Measurements from ENCODE around the gene DTX4.
"Not testable (repeated sequence)": the region's sequence is repeated elsewhere in the genome, so short reads cannot be mapped to it uniquely, and the experiment has no call there.

DTX4 gene

GRCh38 chr11:59171508-59172322, at the start of gene DTX4:
Gene DTX4, plus strand, starts transcription at chr11:59172132. Its CDS starts 464 bp downstream, at chr11:59172596.
- Histone ChIP-seq H3K36me3 (ENCODE audit: insufficient read depth) (no peaks in the 10 kb centered on the region), H3K4me2 (peak within 1 kb of the TSS; percentile 91), H4K20me1 (ENCODE audit: insufficient read depth) (no peaks in the 10 kb centered on the region), H2AFZ (ENCODE audit: low read depth) (peak within 1 kb of the TSS; percentile 95), H3K27ac (peak within 1 kb of the TSS; percentile 78), H3K9ac (peak within 1 kb of the TSS; percentile 91), H3K79me2 (ENCODE audit: insufficient read depth, low read depth) (no peaks in the 10 kb centered on the region), H3K4me3 (IDR thresholded peaks at IDR 0.05; ENCODE audit: insufficient read depth, low read depth, low read length) (no peak within 1 kb of the TSS), H3K27me3 (ENCODE audit: insufficient read depth, low read depth) (no peaks in the 10 kb centered on the region), H3K4me1 (ENCODE audit: low read depth, poor library complexity, severe bottlenecking) (peaks cover 11% of the 10 kb centered on the region)
- TF ChIP-seq CTCF (conservative IDR thresholded peaks at IDR 0.05; ENCODE audit: low read depth, low read length) = peak; percentile 89

- Histone ChIP-seq H2AFZ (ENCODE audit: low read depth) (peak overlapping the region; percentile 60; the same call in 1 of the 2 replicates), H3K27ac (no peak overlapping the region), H3K36me3 (ENCODE audit: insufficient read depth) (no peaks in the 10 kb centered on the region), H3K27me3 (ENCODE audit: insufficient read depth, low read depth) (no peaks in the 10 kb centered on the region), H3K9ac (no peak overlapping the region), H4K20me1 (ENCODE audit: insufficient read depth) (no peaks in the 10 kb centered on the region), H3K4me1 (ENCODE audit: low read depth, poor library complexity, severe bottlenecking) (peaks cover 9% of the 10 kb centered on the region), H3K79me2 (ENCODE audit: insufficient read depth, low read depth) (no peaks in the 10 kb centered on the region), H3K4me2 (peak overlapping the region; percentile 37; the same call in 1 of the 2 replicates), H3K4me3 (IDR thresholded peaks at IDR 0.05; ENCODE audit: insufficient read depth, low read depth, low read length) (no peak overlapping the region)
- TF ChIP-seq CTCF (conservative IDR thresholded peaks at IDR 0.05; ENCODE audit: low read depth, low read length) = peak; percentile 95
These were observed 36.1 kb upstream of the DTX4 start for GRCh38 chr11:59135648-59136461.

GRCh38 chr11:59136551-59136950, 35.4 kb upstream of the DTX4 start:
- not testable (repeated sequence) for H3K36me3 ChIP-seq (ENCODE audit: insufficient read depth); H3K27ac ChIP-seq; H4K20me1 ChIP-seq (ENCODE audit: insufficient read depth); H3K9ac ChIP-seq; H3K4me2 ChIP-seq; H3K79me2 ChIP-seq (ENCODE audit: insufficient read depth, low read depth); H3K4me3 ChIP-seq (IDR thresholded peaks at IDR 0.05; ENCODE audit: insufficient read depth, low read depth, low read length); H2AFZ ChIP-seq (ENCODE audit: low read depth); H3K27me3 ChIP-seq (ENCODE audit: insufficient read depth, low read depth)
- H3K4me1 ChIP-seq (ENCODE audit: low read depth, poor library complexity, severe bottlenecking) = peaks cover 15% of the 10 kb centered on the region

- H4K20me1 ChIP-seq (ENCODE audit: insufficient read depth) = no peaks in the 10 kb centered on the region
- H3K27ac ChIP-seq = no peak overlapping the region
- H3K79me2 ChIP-seq (ENCODE audit: insufficient read depth, low read depth) = 0 out of 2 replicates have a peak, but pooled peaks cover 5% of the 10 kb centered on the region
- no peak overlapping the region for H3K9ac ChIP-seq
- no peaks in the 10 kb centered on the region for H3K27me3 ChIP-seq (ENCODE audit: insufficient read depth, low read depth)
- no peak overlapping the region for H3K4me2 ChIP-seq
- H3K36me3 ChIP-seq (ENCODE audit: insufficient read depth) = no peaks in the 10 kb centered on the region
- peaks cover 17% of the 10 kb centered on the region for H3K4me1 ChIP-seq (ENCODE audit: low read depth, poor library complexity, severe bottlenecking)
- no peak overlapping the region for H2AFZ ChIP-seq (ENCODE audit: low read depth)
- H3K4me3 ChIP-seq (IDR thresholded peaks at IDR 0.05; ENCODE audit: insufficient read depth, low read depth, low read length) = no peak overlapping the region
- TF ChIP-seq CTCF (conservative IDR thresholded peaks at IDR 0.05; ENCODE audit: low read depth, low read length) = no peak
These were observed 34.7 kb upstream of the DTX4 start for GRCh38 chr11:59137190-59137589.

All from KMS-11 (cell line).